HG03457 (cell line): Measurements from ENCODE around the gene TM6SF1.

Experiments used
- ATAC-seq: cut with Tn5 transposase; IDR thresholded peaks from one replicate; pipeline ENCODE4 v1.9.1; 2021; ENCODE audit warnings: moderate number of reproducible peaks; ENCODE audit not compliant: unreplicated experiment

TM6SF1 gene

GRCh38 chr15:83170474-83171165 lies 63.2 kb downstream of the TM6SF1 start:
- ATAC-seq: no peak

GRCh38 chr15:83174891-83175290 lies 67.4 kb downstream of the TM6SF1 start:
- ATAC-seq: no peak

GRCh38 chr15:83178390-83178789 lies 70.9 kb downstream of the TM6SF1 start:
- ATAC-seq: no peak

GRCh38 chr15:83178869-83179325 lies 71.5 kb downstream of the TM6SF1 start:
- ATAC-seq: no peak

GRCh38 chr15:83185561-83185960 lies 78.1 kb downstream of the TM6SF1 start:
- ATAC-seq: no peak
